ENCODE data around the gene ST3GAL4. TPM values are rescaled to one million over a fixed set of nuclear protein-coding genes. Genes with fewer than 3 reads are reported as not detected.

ST3GAL4 gene
- total RNA-seq, 6 experiments from 2014 or later = 7.0 to 25.6 (median 17.5) TPM

DNA sequence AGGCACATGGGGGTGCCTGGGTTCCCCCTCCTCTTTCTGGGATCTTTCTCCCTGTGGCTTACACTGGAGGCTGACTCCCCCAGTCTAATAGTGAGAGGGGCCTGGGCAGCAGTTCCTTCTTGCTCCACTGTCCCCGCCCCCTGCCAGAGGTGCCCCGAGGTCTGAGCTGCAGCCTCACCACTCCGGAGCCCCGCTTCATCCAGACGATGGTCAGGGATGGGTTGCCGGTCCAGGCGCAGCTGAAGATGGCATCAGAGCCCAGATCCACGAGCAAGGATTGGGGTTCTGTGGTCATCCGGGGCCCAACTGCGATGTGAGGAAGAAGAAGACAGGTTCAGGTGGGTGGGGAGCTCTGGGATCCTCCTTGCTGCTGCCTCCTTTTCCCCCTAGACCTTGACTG, 91.1 kb downstream of the ST3GAL4 start:
- no peak for DNase-seq
- WGBS (ENCODE audit: insufficient coverage, low coverage, low lambda C conversion rate, missing lambda C conversion rate) = 74% methylated on average over 7 of the region's 10 CpGs
- ATAC-seq = no peak
- Histone ChIP-seq H3K27ac (no peak overlapping the region), H3K4me3 (no peak overlapping the region), H3K36me3 (no peaks in the 10 kb centered on the region), H3K9me3 (no peaks in the 10 kb centered on the region), H3K27me3 (no peaks in the 10 kb centered on the region), H3K4me1 (no peaks in the 10 kb centered on the region)
- intact Hi-C loops (cut with DNase I) = loop anchor here in 1 of 2 donors (10.0 kb wide), 1 partner anchor 548 kb away; no protein-coding TSS in a partner anchor
- no peak for TF ChIP-seq POLR2A (IDR thresholded peaks at IDR 0.05)
- TF ChIP-seq, protein P1, sequence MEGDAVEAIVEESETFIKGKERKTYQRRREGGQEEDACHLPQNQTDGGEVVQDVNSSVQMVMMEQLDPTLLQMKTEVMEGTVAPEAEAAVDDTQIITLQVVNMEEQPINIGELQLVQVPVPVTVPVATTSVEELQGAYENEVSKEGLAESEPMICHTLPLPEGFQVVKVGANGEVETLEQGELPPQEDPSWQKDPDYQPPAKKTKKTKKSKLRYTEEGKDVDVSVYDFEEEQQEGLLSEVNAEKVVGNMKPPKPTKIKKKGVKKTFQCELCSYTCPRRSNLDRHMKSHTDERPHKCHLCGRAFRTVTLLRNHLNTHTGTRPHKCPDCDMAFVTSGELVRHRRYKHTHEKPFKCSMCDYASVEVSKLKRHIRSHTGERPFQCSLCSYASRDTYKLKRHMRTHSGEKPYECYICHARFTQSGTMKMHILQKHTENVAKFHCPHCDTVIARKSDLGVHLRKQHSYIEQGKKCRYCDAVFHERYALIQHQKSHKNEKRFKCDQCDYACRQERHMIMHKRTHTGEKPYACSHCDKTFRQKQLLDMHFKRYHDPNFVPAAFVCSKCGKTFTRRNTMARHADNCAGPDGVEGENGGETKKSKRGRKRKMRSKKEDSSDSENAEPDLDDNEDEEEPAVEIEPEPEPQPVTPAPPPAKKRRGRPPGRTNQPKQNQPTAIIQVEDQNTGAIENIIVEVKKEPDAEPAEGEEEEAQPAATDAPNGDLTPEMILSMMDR (IDR thresholded peaks at IDR 0.05) = no peak

DNA sequence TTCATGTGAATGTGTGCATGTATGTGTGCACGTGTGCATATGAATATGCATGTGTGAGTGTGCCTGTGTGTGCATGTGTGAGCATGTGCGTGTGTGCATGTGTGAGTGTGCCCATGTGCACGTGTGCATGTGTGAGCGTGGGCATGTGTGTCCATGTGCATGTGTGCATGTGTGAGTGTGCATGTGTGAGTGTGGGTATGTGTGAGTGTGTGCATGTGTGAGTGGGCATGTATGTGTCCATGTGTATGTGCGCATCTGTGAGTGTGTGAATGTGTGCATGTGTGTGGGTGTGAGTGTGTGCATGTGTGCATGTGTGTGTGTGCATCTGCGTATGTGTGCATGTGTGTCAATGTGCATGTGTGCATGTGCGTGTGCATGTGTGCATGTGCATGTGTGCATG, 94.7 kb downstream of the ST3GAL4 start:
- H3K27me3 ChIP-seq = no peaks in the 10 kb centered on the region
- TF ChIP-seq POLR2A (IDR thresholded peaks at IDR 0.05) = no peak
- TF ChIP-seq, protein P1 (IDR thresholded peaks at IDR 0.05) = no peak
- H3K4me1 ChIP-seq = no peaks in the 10 kb centered on the region
- 60% methylated on average over 1 of the region's 7 CpGs for WGBS (ENCODE audit: insufficient coverage, low coverage, low lambda C conversion rate, missing lambda C conversion rate)
- DNase-seq (no peak), ATAC-seq (no peak)
- intact Hi-C loops (cut with DNase I) = no loop called here
- no peak overlapping the region for H3K4me3 ChIP-seq
- no peak overlapping the region for H3K27ac ChIP-seq
- no peaks in the 10 kb centered on the region for H3K36me3 ChIP-seq
- no peaks in the 10 kb centered on the region for H3K9me3 ChIP-seq

DNA sequence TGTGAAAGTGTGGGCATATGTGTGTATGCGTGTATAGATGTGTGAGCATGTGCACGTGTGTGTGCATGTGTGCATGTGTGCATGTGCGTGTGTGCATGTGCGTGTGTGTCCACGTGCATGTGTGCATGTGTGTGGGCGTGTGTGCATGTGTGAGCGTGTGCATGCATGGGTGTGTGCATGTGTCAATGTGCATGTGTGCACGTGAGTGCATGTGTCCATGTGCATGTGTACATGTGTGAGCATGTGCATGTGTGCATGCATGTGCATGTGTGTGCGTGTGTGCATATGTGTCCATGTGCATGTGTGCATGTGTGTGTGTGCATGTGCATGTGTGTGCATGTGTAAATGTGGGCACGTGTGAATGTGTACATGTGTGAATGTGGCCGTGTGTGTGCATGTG, 95.3 kb downstream of the ST3GAL4 start:
- Histone ChIP-seq H3K27me3 (no peaks in the 10 kb centered on the region), H3K9me3 (no peaks in the 10 kb centered on the region), H3K36me3 (no peaks in the 10 kb centered on the region), H3K27ac (no peak overlapping the region), H3K4me1 (no peaks in the 10 kb centered on the region), H3K4me3 (no peak overlapping the region)
- intact Hi-C loops (cut with DNase I) = no loop called here
- TF ChIP-seq, protein P1 (IDR thresholded peaks at IDR 0.05) = no peak
- TF ChIP-seq POLR2A (IDR thresholded peaks at IDR 0.05) = no peak
- 78% methylated on average over 10 of the region's 11 CpGs for WGBS (ENCODE audit: insufficient coverage, low coverage, low lambda C conversion rate, missing lambda C conversion rate)
- DNase-seq (no peak), ATAC-seq (no peak)

DNA sequence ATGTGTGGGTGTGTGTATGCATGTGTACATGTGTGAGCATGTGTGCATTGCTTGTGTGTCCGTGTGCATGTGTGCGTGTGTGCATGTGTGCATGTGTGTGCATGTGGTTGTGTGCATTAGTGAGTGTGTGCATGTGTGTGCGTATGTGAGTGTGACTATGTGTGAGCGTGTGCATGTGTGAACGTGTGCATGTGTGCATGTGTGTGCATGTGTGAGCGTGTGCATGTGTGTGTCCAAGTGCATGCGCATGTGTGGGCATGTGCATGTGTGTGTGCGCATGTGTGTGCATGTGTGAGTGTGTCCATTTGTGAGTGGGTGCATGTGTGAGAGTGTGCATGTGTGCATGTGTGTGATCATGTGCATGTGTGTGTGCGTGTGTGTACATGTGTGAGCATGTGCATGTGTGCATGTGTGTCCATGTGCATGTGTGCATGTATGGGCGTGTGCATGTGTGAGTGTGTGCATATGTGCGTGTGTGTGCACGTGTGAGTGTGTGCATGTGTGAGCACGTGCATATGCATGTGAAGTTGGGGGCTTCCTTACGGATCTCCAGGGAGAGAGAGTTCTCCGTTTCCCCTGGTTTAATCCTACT, 95.8 kb downstream of the ST3GAL4 start:
- Histone ChIP-seq H3K36me3 (no peaks in the 10 kb centered on the region), H3K27me3 (no peaks in the 10 kb centered on the region), H3K4me3 (no peak overlapping the region), H3K27ac (no peak overlapping the region), H3K9me3 (no peaks in the 10 kb centered on the region), H3K4me1 (no peaks in the 10 kb centered on the region)
- ATAC-seq (no peak), DNase-seq (no peak)
- TF ChIP-seq, protein P1 (IDR thresholded peaks at IDR 0.05) = no peak
- no peak for TF ChIP-seq POLR2A (IDR thresholded peaks at IDR 0.05)
- 70% methylated on average over 13 of the region's 15 CpGs for WGBS (ENCODE audit: insufficient coverage, low coverage, low lambda C conversion rate, missing lambda C conversion rate)
- intact Hi-C loops (cut with DNase I) = no loop called here

Data from right lobe of liver (tissue), 6 donors.